HL-60 (cell line): ENCODE measurements around the gene SIDT2.

Source experiments
- GABPA ChIP-seq: IDR thresholded peaks from 2 replicates; pipeline ENCODE4 v1.6.1; 2012; ENCODE audit warnings: low read depth
- POLR2AphosphoS5 ChIP-seq: IDR thresholded peaks from 2 replicates; pipeline ENCODE4 v1.6.1; 2012; ENCODE audit warnings: low read depth
- SPI1 ChIP-seq: IDR thresholded peaks from 2 replicates; pipeline ENCODE4 v1.6.1; 2012; ENCODE audit warnings: low read depth, mild to moderate bottlenecking, borderline replicate concordance
- TF ChIP-seq, protein P1 (sequence below): IDR thresholded peaks from one replicate; pipeline ENCODE4 v1.5.1; 2011; ENCODE audit warnings: low read length, control low read depth, inconsistent platforms; ENCODE audit not compliant: insufficient read depth
- TF ChIP-seq, protein P2 (sequence below): IDR thresholded peaks from 2 replicates; pipeline ENCODE4 v1.6.1; 2012; ENCODE audit warnings: low read depth; ENCODE audit not compliant: insufficient replicate concordance

DNA sequence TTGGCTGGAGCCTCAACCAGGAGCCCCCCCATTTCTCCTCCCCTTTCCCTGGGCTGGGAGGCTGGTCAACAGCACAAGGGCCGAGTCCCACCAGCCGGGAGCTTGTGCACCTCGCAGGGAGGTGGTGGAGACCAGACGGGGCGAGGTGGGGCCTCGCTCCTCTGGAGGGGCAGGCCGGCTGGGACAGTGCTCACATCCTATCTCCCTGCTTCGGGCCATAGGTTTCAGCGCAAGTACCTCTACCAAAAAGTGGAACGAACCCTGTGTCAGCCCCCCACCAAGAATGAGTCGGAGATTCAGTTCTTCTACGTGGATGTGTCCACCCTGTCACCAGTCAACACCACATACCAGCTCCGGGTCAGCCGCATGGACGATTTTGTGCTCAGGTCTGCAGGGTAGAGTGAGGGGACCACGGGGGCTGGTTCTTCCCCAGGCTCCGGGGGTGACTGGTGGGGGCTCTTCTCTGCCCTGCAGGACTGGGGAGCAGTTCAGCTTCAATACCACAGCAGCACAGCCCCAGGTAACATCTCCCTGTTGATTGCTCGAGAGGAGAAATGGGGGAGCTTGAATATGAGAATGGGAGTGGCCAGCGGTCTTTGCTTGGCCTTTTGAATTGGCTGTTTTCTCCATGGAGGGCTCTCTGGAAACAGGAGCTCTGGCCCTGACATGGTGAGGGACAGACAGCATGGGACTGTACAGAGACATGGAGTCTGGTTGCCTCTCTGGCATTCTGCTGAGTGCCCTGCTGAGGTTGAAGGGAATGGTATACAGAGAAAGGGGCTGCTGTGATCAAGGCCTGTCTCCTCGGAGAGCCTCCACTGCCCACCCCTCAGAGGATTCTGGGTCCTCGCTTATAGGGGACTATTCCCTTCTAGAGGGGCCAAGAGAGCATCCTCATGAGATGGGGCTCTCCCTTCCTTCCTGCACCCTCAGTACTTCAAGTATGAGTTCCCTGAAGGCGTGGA lies 3.3 kb downstream of the SIDT2 start:
- TF ChIP-seq POLR2AphosphoS5 (no peak), GABPA (no peak), SPI1 (no peak)
- TF ChIP-seq, protein P1, sequence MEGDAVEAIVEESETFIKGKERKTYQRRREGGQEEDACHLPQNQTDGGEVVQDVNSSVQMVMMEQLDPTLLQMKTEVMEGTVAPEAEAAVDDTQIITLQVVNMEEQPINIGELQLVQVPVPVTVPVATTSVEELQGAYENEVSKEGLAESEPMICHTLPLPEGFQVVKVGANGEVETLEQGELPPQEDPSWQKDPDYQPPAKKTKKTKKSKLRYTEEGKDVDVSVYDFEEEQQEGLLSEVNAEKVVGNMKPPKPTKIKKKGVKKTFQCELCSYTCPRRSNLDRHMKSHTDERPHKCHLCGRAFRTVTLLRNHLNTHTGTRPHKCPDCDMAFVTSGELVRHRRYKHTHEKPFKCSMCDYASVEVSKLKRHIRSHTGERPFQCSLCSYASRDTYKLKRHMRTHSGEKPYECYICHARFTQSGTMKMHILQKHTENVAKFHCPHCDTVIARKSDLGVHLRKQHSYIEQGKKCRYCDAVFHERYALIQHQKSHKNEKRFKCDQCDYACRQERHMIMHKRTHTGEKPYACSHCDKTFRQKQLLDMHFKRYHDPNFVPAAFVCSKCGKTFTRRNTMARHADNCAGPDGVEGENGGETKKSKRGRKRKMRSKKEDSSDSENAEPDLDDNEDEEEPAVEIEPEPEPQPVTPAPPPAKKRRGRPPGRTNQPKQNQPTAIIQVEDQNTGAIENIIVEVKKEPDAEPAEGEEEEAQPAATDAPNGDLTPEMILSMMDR, result no peak
- TF ChIP-seq, protein P2, sequence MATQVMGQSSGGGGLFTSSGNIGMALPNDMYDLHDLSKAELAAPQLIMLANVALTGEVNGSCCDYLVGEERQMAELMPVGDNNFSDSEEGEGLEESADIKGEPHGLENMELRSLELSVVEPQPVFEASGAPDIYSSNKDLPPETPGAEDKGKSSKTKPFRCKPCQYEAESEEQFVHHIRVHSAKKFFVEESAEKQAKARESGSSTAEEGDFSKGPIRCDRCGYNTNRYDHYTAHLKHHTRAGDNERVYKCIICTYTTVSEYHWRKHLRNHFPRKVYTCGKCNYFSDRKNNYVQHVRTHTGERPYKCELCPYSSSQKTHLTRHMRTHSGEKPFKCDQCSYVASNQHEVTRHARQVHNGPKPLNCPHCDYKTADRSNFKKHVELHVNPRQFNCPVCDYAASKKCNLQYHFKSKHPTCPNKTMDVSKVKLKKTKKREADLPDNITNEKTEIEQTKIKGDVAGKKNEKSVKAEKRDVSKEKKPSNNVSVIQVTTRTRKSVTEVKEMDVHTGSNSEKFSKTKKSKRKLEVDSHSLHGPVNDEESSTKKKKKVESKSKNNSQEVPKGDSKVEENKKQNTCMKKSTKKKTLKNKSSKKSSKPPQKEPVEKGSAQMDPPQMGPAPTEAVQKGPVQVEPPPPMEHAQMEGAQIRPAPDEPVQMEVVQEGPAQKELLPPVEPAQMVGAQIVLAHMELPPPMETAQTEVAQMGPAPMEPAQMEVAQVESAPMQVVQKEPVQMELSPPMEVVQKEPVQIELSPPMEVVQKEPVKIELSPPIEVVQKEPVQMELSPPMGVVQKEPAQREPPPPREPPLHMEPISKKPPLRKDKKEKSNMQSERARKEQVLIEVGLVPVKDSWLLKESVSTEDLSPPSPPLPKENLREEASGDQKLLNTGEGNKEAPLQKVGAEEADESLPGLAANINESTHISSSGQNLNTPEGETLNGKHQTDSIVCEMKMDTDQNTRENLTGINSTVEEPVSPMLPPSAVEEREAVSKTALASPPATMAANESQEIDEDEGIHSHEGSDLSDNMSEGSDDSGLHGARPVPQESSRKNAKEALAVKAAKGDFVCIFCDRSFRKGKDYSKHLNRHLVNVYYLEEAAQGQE, result no peak
